K562 (cell line): ENCODE data around the gene NT5C3B. TPM values are rescaled to one million over a fixed set of nuclear protein-coding genes. Genes with fewer than 3 reads are reported as not detected.

Experiments
- BHLHE40 ChIP-seq: IDR thresholded peaks from 2 replicates; pipeline ENCODE4 v1.6.1; 2011; ENCODE audit warnings: low read length, improper control_type of control experiment
- CTBP1 ChIP-seq: fragments of 450-650 bp; IDR thresholded peaks from 2 replicates; pipeline ENCODE4 v1.6.1; 2016; ENCODE audit warnings: borderline replicate concordance
- GATAD2A ChIP-seq: fragments of 450-650 bp; IDR thresholded peaks from 2 replicates; pipeline ENCODE4 v1.6.1; 2017
- GMEB1 ChIP-seq: fragments of 250-450 bp; sonication (Bioruptor Pico); IDR thresholded peaks from 2 replicates; pipeline ENCODE4 v1.4.0; 2020; ENCODE audit warnings: mild to moderate bottlenecking
- HDAC1 ChIP-seq, 2 experiments: fragments of 450-650 bp; IDR thresholded peaks; 2 replicates each; pipeline ENCODE4 v1.6.1; 2016 to 2017; ENCODE audit warnings: inconsistent platforms in 1 of 2, mild to moderate bottlenecking in 1 of 2, moderate library complexity in 1 of 2
- KDM1A ChIP-seq, 2 experiments: fragments of 450-650 bp; IDR thresholded peaks; 2 replicates each; pipeline ENCODE4 v1.6.1; 2016; ENCODE audit warnings: mild to moderate bottlenecking in 2 of 2
- MAZ ChIP-seq, 2 experiments: fragments of 450-650 bp in 1 of 2; sonication (generic) in 1 of 2; formaldehyde crosslinking; IDR thresholded peaks in 1 of 2; conservative IDR thresholded peaks in 1 of 2; 2 replicates each; pipeline versions ENCODE4 v1.4.0 to v1.5.0; 2020; ENCODE audit warnings: mild to moderate bottlenecking in 1 of 2, missing genetic modification reagents in 1 of 2
- MTA2 ChIP-seq: fragments of 450-650 bp; IDR thresholded peaks from 2 replicates; pipeline ENCODE4 v1.6.1; 2016; ENCODE audit warnings: low read depth
- MYNN ChIP-seq, 2 experiments: sonication (generic); formaldehyde crosslinking in 1 of 2; IDR thresholded peaks; 2 replicates each; pipeline versions ENCODE4 v1.5.0 to v1.6.1; 2016 to 2020; ENCODE audit warnings: antibody characterized with exemption in 1 of 2, missing genetic modification reagents in 1 of 2
- RAD51 ChIP-seq: fragments of 450-650 bp; IDR thresholded peaks from 2 replicates; pipeline ENCODE4 v1.7.1; 2016; ENCODE audit warnings: low read depth, mild to moderate bottlenecking, borderline replicate concordance
- RCOR1 ChIP-seq, 2 experiments: IDR thresholded peaks; 2 replicates each; pipeline ENCODE4 v1.6.1; 2012; ENCODE audit warnings: low read depth in 2 of 2, low read length in 2 of 2, borderline replicate concordance in 1 of 2, improper control_type of control experiment in 1 of 2
- TAF15 ChIP-seq: fragments of 200-400 bp; formaldehyde crosslinking; IDR thresholded peaks from 2 replicates; pipeline ENCODE4 v1.6.1; 2017; ENCODE audit warnings: mild to moderate bottlenecking, low read depth, low read length, moderate library complexity
- YY1 ChIP-seq, 3 experiments: IDR thresholded peaks; 2 replicates each; pipeline ENCODE4 v1.6.1; 2011; ENCODE audit warnings: low read length in 2 of 3, mild to moderate bottlenecking in 2 of 3, moderate library complexity in 2 of 3, borderline replicate concordance in 1 of 3, control low read depth in 1 of 3, low read depth in 1 of 3; ENCODE audit not compliant: insufficient read depth in 3 of 3, insufficient replicate concordance in 2 of 3, control insufficient read depth in 1 of 3, insufficient read length in 1 of 3; ENCODE audit errors: extremely low read depth in 1 of 3
- ZBTB2 ChIP-seq: fragments of 450-650 bp; IDR thresholded peaks from 2 replicates; pipeline ENCODE4 v1.6.1; 2016; ENCODE audit warnings: antibody characterized with exemption
- ZFP91 ChIP-seq: sonication (generic); formaldehyde crosslinking; IDR thresholded peaks from 2 replicates; pipeline ENCODE4 v1.8.0; 2022; ENCODE audit warnings: mild to moderate bottlenecking, missing genetic modification reagents
- ZNF586 ChIP-seq: fragments of 450-650 bp; formaldehyde crosslinking; conservative IDR thresholded peaks from 2 replicates; pipeline ENCODE4 v1.4.0; 2020; ENCODE audit warnings: mild to moderate bottlenecking, moderate library complexity
- ZNF740 ChIP-seq, 3 experiments: fragments of 200-800 bp in 1 of 3; sonication (Bioruptor generic) in 1 of 3; sonication (generic) in 1 of 3; formaldehyde crosslinking in 1 of 3; IDR thresholded peaks; 2 replicates each; pipeline versions ENCODE4 v1.6.1 to v1.8.0; 2016 to 2022; ENCODE audit warnings: mild to moderate bottlenecking in 2 of 3, missing compliant biosample characterization in 2 of 3, missing genetic modification characterization in 2 of 3, missing genetic modification reagents in 1 of 3
- polyA plus RNA-seq, 8 experiments: library from polyadenylated mRNA; depleted of rRNA in 4 of 8; stranded (reverse) in 5 of 8; unstranded in 3 of 8; fragments of >200 nt; fragmentation: Nextera tagmentation in 2 of 8; fragmentation: Illumina TruSeq in 1 of 8; extraction: Ambion mirVana in 2 of 8; extraction: Trizol in 1 of 8; gene quantifications; 2 replicates each; pipeline versions ENCODE4 v1.2.1 to v1.2.3, GENCODE V29; 2011 to 2014; ENCODE audit warnings: inconsistent platforms in 1 of 8, missing spikeins in 1 of 8
- total RNA-seq, 7 experiments: library from RNA; depleted of rRNA in 6 of 7; stranded (reverse); fragments of >200 nt in 6 of 7; fragmentation: Illumina TruSeq in 2 of 7; extraction: Trizol in 2 of 7; gene quantifications; 2 replicates each; pipeline versions ENCODE4 v1.2.1 to v1.2.3, GENCODE V29; 2011 to 2021; ENCODE audit warnings: low replicate concordance in 1 of 7
- TF ChIP-seq, protein P1 (sequence below): fragments of 450-650 bp; IDR thresholded peaks from one replicate; pipeline ENCODE4 v1.6.1; 2018; ENCODE audit warnings: mild to moderate bottlenecking, moderate library complexity; ENCODE audit not compliant: partially characterized antibody

The NT5C3B gene
- total and polyA plus RNA-seq, 9 of the 15 experiments (the other 6 are each of a cell fraction or from before 2014, with no cell fraction given): 2.0 to 166 (median 85.0) TPM

DNA sequence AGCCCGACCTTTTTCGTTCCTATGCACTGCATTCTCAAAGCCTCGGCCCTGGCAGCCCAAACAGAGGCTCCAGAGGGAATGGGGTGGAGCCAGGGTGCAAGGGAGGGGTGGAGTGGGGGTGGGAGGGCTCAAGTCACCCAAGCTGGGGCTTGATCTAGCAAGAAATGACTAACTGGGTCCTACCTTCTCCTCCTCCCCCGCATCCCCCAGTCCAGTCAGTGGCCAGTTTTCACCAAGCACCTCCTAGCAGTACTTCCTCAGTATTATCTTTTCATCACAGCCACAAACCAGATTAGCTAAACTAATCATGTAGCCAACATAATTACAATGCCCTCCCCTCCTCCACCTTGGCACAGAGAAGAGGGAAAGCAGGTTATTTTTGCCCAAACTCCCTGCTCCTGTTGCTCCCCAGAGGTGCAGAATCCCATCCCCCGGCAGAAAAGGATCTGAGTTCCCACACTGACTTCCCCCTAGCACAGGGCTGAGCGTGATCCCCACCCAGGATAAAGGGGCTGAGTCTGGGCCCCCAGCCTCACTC lies 51.8 kb downstream of the NT5C3B start (continued):
- TF ChIP-seq ZNF740 (CRISPR knock-in tag; IDR thresholded peaks at IDR 0.05) (no peak), ZNF740 (tag; IDR thresholded peaks at IDR 0.05) (no peak), ZFP91 (CRISPR knock-in tag) (no peak), MYNN (IDR thresholded peaks at IDR 0.05) (peak; percentile 40; the same call in 1 of the 2 replicates), MYNN (CRISPR knock-in tag; IDR thresholded peaks at IDR 0.05) (no peak), GMEB1 (no peak), MAZ (CRISPR knock-in tag; conservative IDR thresholded peaks at IDR 0.05 in 1 of 2, IDR thresholded peaks at IDR 0.05 in 1 of 2) (peak; percentile 41 to 79; a peak in 3 of 4 replicates), GATAD2A (peak; percentile 91), MTA2 (peak; percentile 50; the same call in 1 of the 2 replicates), BHLHE40 (peak; percentile 45), RAD51 (no peak), ZBTB2 (peak; percentile 87), RCOR1 (IDR thresholded peaks at IDR 0.05; ENCODE audit: borderline replicate concordance in 1 of 2, low read depth in 2 of 2, low read length in 2 of 2) (peak in 1 of 2 experiments; percentile 75; a peak in 2 of 4 replicates), HDAC1 (IDR thresholded peaks at IDR 0.05) (peak in 1 of 2 experiments; percentile 86; a peak in 2 of 4 replicates), ZNF586 (CRISPR knock-in tag) (no peak), TAF15 (no peak), YY1 (IDR thresholded peaks at IDR 0.05; ENCODE audit: borderline replicate concordance in 1 of 3, control insufficient read depth in 1 of 3, extremely low read depth in 1 of 3, insufficient read depth in 3 of 3, insufficient read length in 1 of 3, insufficient replicate concordance in 2 of 3, low read depth in 1 of 3, low read length in 2 of 3) (peak in 1 of 3 experiments; percentile 26), KDM1A (IDR thresholded peaks at IDR 0.05) (peak; percentile 46 to 71; a peak in 3 of 4 replicates), CTBP1 (peak; percentile 68; the same call in 1 of the 2 replicates)
- TF ChIP-seq, protein P1, sequence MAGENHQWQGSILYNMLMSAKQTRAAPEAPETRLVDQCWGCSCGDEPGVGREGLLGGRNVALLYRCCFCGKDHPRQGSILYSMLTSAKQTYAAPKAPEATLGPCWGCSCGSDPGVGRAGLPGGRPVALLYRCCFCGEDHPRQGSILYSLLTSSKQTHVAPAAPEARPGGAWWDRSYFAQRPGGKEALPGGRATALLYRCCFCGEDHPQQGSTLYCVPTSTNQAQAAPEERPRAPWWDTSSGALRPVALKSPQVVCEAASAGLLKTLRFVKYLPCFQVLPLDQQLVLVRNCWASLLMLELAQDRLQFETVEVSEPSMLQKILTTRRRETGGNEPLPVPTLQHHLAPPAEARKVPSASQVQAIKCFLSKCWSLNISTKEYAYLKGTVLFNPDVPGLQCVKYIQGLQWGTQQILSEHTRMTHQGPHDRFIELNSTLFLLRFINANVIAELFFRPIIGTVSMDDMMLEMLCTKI: no peak
